ENCODE results near the gene ANKRD28. TPM values are rescaled to one million over a fixed set of nuclear protein-coding genes. Genes with fewer than 3 reads are reported as not detected.

The ANKRD28 gene
- total and polyA plus RNA-seq, 2 of the 13 experiments (the other 11 are each of a cell fraction or from before 2014, with no cell fraction given) = 21.0 to 28.9 TPM

GRCh38 chr3:15635121-15635661, 162.6 kb downstream of the ANKRD28 start:
- no TSS peak for BruUV-seq (replicated peaks)
- Histone ChIP-seq H2AFZ (ENCODE audit: low read length) (no peak overlapping the region), H3K4me2 (ENCODE audit: low read depth, low read length) (no peak overlapping the region), H3K27me3 (ENCODE audit: control insufficient read depth in 1 of 2, insufficient read depth in 2 of 2, low read length in 2 of 2) (no peaks in the 10 kb centered on the region), H3K9me3 (ENCODE audit: low read length) (no peaks in the 10 kb centered on the region), H3K4me3 (replicated peaks in 1 of 3; ENCODE audit: insufficient read depth in 1 of 3, low read depth in 2 of 3, low read length in 3 of 3) (no peak overlapping the region), H3K27ac (ENCODE audit: extremely low read length, insufficient read depth, low read length) (no peak overlapping the region), H4K20me1 (ENCODE audit: insufficient read depth, low read length) (no peaks in the 10 kb centered on the region), H3K36me3 (replicated peaks in 1 of 2; ENCODE audit: control insufficient read depth in 1 of 2, insufficient read depth in 2 of 2, low read length in 2 of 2) (no peaks in the 10 kb centered on the region), H3K9ac (ENCODE audit: insufficient read depth, low read depth, low read length) (no peak overlapping the region), H3K79me2 (ENCODE audit: insufficient read depth, low read length) (no peaks in the 10 kb centered on the region), H3K4me1 (ENCODE audit: insufficient read depth, low read length) (peaks cover 7% of the 10 kb centered on the region)
- DNase-seq (ENCODE audit: low spot score) (no peak), FAIRE-seq (no peak), ATAC-seq (no peak)
- intact Hi-C loops (cut with micrococcal nuclease; ENCODE audit: unreplicated experiment) (no loop called here), in situ Hi-C loops (cut with HindIII; ENCODE audit: extremely low pct_ligation_motif_present, low pct_unique_long_range_greater_than_20kb) (loop anchor here (25.0 kb wide), 1 partner anchor 602 kb away; no protein-coding TSS in a partner anchor)
- 97% methylated on average over 8 of the region's 13 CpGs for WGBS (ENCODE audit: low lambda C conversion rate)
- ChIA-PET CTCF (ENCODE audit: low intra/inter-chr PET ratio, low total read pairs) (no interaction called here), POLR2A (no interaction called here)
- no peak for TF ChIP-seq HOXA5 (CRISPR knock-in tag; IDR thresholded peaks at IDR 0.05)
- no peak for TF ChIP-seq MXD1 (CRISPR knock-in tag; IDR thresholded peaks at IDR 0.05)
- TF ChIP-seq MYPOP (CRISPR knock-in tag; IDR thresholded peaks at IDR 0.05) = no peak
- TF ChIP-seq ZFP36L1 (CRISPR knock-in tag; IDR thresholded peaks at IDR 0.05) = no peak
- TF ChIP-seq ZFX (CRISPR knock-in tag; IDR thresholded peaks at IDR 0.05; ENCODE audit: low read depth) = no peak
- TF ChIP-seq ZNF275 (CRISPR knock-in tag; IDR thresholded peaks at IDR 0.05; ENCODE audit: borderline replicate concordance) = no peak
- TF ChIP-seq ZNF329 (CRISPR knock-in tag; IDR thresholded peaks at IDR 0.05; ENCODE audit: low read depth) = no peak
- TF ChIP-seq NFE2 (CRISPR knock-in tag; IDR thresholded peaks at IDR 0.05) = no peak
- no peak for TF ChIP-seq MLLT10 (CRISPR knock-in tag; IDR thresholded peaks at IDR 0.05)
- TF ChIP-seq ELF4 (CRISPR knock-in tag; IDR thresholded peaks at IDR 0.05; ENCODE audit: borderline replicate concordance) = no peak
- no peak for TF ChIP-seq ZNF549 (CRISPR knock-in tag; IDR thresholded peaks at IDR 0.05)
- no peak for TF ChIP-seq ZNF160 (CRISPR knock-in tag; IDR thresholded peaks at IDR 0.05)
- no peak for TF ChIP-seq ZNF441 (CRISPR knock-in tag; IDR thresholded peaks at IDR 0.05; ENCODE audit: borderline replicate concordance)

Data from HepG2 (cell line).